Sigmoid colon (tissue), 4 donors: ENCODE data around the gene PLEKHA8.

Experiments
- CTCF ChIP-seq, 4 experiments: fragments of 450-650 bp in 3 of 4; fragments of 200-600 bp in 1 of 4; IDR thresholded peaks; one replicate each; pipeline ENCODE4 v1.5.1; 2016 to 2019; ENCODE audit warnings: antibody characterized with exemption in 4 of 4, mild to moderate bottlenecking in 3 of 4, moderate library complexity in 2 of 4
- EP300 ChIP-seq, 4 donors: sonication (generic); formaldehyde crosslinking; IDR thresholded peaks; one replicate each; pipeline ENCODE4 v1.6.1; 2017; ENCODE audit warnings: antibody characterized with exemption in 4 of 4
- POLR2A ChIP-seq, 2 donors: fragments of 450-650 bp; IDR thresholded peaks; one replicate each; pipeline ENCODE4 v1.6.1; 2016; ENCODE audit warnings: antibody characterized with exemption in 2 of 2, mild to moderate bottlenecking in 2 of 2, moderate library complexity in 2 of 2
- POLR2AphosphoS5 ChIP-seq, 4 donors: sonication (generic); formaldehyde crosslinking; IDR thresholded peaks; one replicate each; pipeline ENCODE4 v1.6.1; 2017; ENCODE audit warnings: antibody characterized with exemption in 4 of 4

GRCh38 chr7:30076411-30076810, 48.2 kb downstream of the PLEKHA8 start:
- no peak for TF ChIP-seq CTCF (IDR thresholded peaks at IDR 0.05)
- no peak for TF ChIP-seq POLR2A (IDR thresholded peaks at IDR 0.05)
- TF ChIP-seq POLR2AphosphoS5 (IDR thresholded peaks at IDR 0.05): no peak
- TF ChIP-seq EP300 (IDR thresholded peaks at IDR 0.05): no peak
